Endodermal cell (in vitro differentiated cells): Measurements from ENCODE around the gene ZFYVE26. TPM values are rescaled to one million over a fixed set of nuclear protein-coding genes. Genes with fewer than 3 reads are reported as not detected.
"Not testable (repeated sequence)": the region's sequence is repeated elsewhere in the genome, so short reads cannot be mapped to it uniquely, and the experiment has no call there.

ENCODE experiments used
- DNase-seq: peaks from one replicate; pipeline ENCODE4 v3.0.0-alpha.2; 2017
- H3K27ac ChIP-seq: 2 replicates; pipeline ENCODE4 v1.5.1; 2013; ENCODE audit warnings: mild to moderate bottlenecking, low read depth, low read length, moderate library complexity
- H3K27me3 ChIP-seq: 2 replicates; pipeline ENCODE4 v1.6.1; 2013; ENCODE audit warnings: mild to moderate bottlenecking, low read length, moderate library complexity; ENCODE audit not compliant: insufficient read depth, control insufficient read depth, poor library complexity, severe bottlenecking
- H3K36me3 ChIP-seq: 2 replicates; pipeline ENCODE4 v1.7.0; 2013; ENCODE audit warnings: mild to moderate bottlenecking, low read length, moderate library complexity; ENCODE audit not compliant: control insufficient read depth, insufficient read depth
- H3K4me1 ChIP-seq: one replicate; pipeline ENCODE4 v1.7.0; 2013; ENCODE audit warnings: low read length; ENCODE audit not compliant: control insufficient read depth, insufficient read depth
- H3K4me3 ChIP-seq: 2 replicates; pipeline ENCODE4 v1.5.1; 2013; ENCODE audit warnings: mild to moderate bottlenecking, low read length, moderate library complexity
- H3K9ac ChIP-seq: 2 replicates; pipeline ENCODE4 v1.6.1; 2013; ENCODE audit warnings: mild to moderate bottlenecking, low read length, moderate library complexity; ENCODE audit not compliant: poor library complexity, severe bottlenecking; ENCODE audit errors: extremely low read depth
- H3K9me3 ChIP-seq: 2 replicates; pipeline ENCODE4 v1.6.1; 2013; ENCODE audit warnings: mild to moderate bottlenecking, low read length, moderate library complexity; ENCODE audit not compliant: control insufficient read depth
- H3K27ac Mint-ChIP-seq: 2 replicates; pipeline ENCODE4 v1.8.0; 2020; ENCODE audit warnings: mixed read lengths
- H3K27me3 Mint-ChIP-seq: 2 replicates; pipeline ENCODE4 v1.8.0; 2021; ENCODE audit warnings: mild to moderate bottlenecking, mixed read lengths; ENCODE audit not compliant: insufficient read depth
- H3K36me3 Mint-ChIP-seq: 2 replicates; pipeline ENCODE4 v1.8.0; 2020; ENCODE audit warnings: low read depth, mixed read lengths
- H3K4me1 Mint-ChIP-seq: 2 replicates; pipeline ENCODE4 v1.8.0; 2020; ENCODE audit warnings: mixed read lengths
- H3K4me3 Mint-ChIP-seq: 2 replicates; pipeline ENCODE4 v1.8.0; 2020; ENCODE audit warnings: mild to moderate bottlenecking, moderate library complexity, mixed read lengths
- H3K9me3 Mint-ChIP-seq: 2 replicates; pipeline ENCODE4 v1.8.0; 2020; ENCODE audit warnings: mild to moderate bottlenecking, mixed read lengths
- CTCF ChIP-seq: fragments of 200-600 bp; sonication (generic); conservative IDR thresholded peaks from 2 replicates; pipeline ENCODE4 v1.5.0; 2021; ENCODE audit warnings: antibody characterized with exemption, mild to moderate bottlenecking
- WGBS, 2 experiments: methylation state at CpG; one replicate each; pipeline versions ENCODE4 v1.1.5 to v1.1.7; 2013; ENCODE audit warnings: missing lambda C conversion rate in 2 of 2, mixed read lengths in 1 of 2; ENCODE audit not compliant: insufficient coverage in 1 of 2, insufficient read length in 1 of 2; 5-methylcytosine and 5-hydroxymethylcytosine counted together
- total RNA-seq, 2 donors: library from RNA; stranded (reverse); fragmentation: NEBNext Ultra II Directional in 1 of 2; extraction: Animal tissue kit (Norgen Biotek cat#: 25700) in 1 of 2; gene quantifications; 2 replicates in 1 of 2; 3 replicates in 1 of 2; pipeline ENCODE4 v1.2.1, GENCODE V29; 2021

Gene ZFYVE26
- total RNA-seq, 2 donors from 2014 or later = 27.4 to 29.4 TPM

GRCh38 chr14:67721875-67722274, 94.5 kb downstream of the ZFYVE26 start:
- no peak overlapping the region for H3K9ac ChIP-seq
- no peak for TF ChIP-seq CTCF
- DNase-seq = no peak
- H3K27ac Mint-ChIP-seq = no peak overlapping the region
- H3K9me3 ChIP-seq = peaks cover under 1% of the 10 kb centered on the region
- peaks cover 16% of the 10 kb centered on the region for H3K27me3 ChIP-seq
- WGBS, 2 experiments = 78 to 100% methylated on average over 1 to 5 of the region's 5 CpGs
- no peak overlapping the region for H3K4me3 Mint-ChIP-seq
- H3K36me3 ChIP-seq = no peaks in the 10 kb centered on the region
- no peaks in the 10 kb centered on the region for H3K36me3 Mint-ChIP-seq
- peaks cover 6% of the 10 kb centered on the region for H3K9me3 Mint-ChIP-seq
- H3K4me1 Mint-ChIP-seq = peaks cover 4% of the 10 kb centered on the region
- H3K27ac ChIP-seq = no peak overlapping the region
- no peak overlapping the region for H3K4me3 ChIP-seq
- no peaks in the 10 kb centered on the region for H3K4me1 ChIP-seq
- peaks cover 16% of the 10 kb centered on the region for H3K27me3 Mint-ChIP-seq

GRCh38 chr14:67719866-67720265, 96.5 kb downstream of the ZFYVE26 start:
- H3K9ac ChIP-seq = no peak overlapping the region
- no peak overlapping the region for H3K27ac ChIP-seq
- peaks cover 16% of the 10 kb centered on the region for H3K27me3 ChIP-seq
- 79% methylated on average over 2 of the region's 2 CpGs; no CpG with 5 or more reads in 1 of the 2 experiments for WGBS, 2 experiments
- no peak for DNase-seq
- H3K27me3 Mint-ChIP-seq = peaks cover 13% of the 10 kb centered on the region
- no peak overlapping the region for H3K4me3 ChIP-seq
- H3K4me3 Mint-ChIP-seq = no peak overlapping the region
- TF ChIP-seq CTCF = no peak
- H3K27ac Mint-ChIP-seq = no peak overlapping the region
- no peaks in the 10 kb centered on the region for H3K4me1 ChIP-seq
- no peaks in the 10 kb centered on the region for H3K36me3 Mint-ChIP-seq
- no peaks in the 10 kb centered on the region for H3K9me3 ChIP-seq
- H3K4me1 Mint-ChIP-seq = peaks cover 4% of the 10 kb centered on the region
- H3K9me3 Mint-ChIP-seq = no peaks in the 10 kb centered on the region
- H3K36me3 ChIP-seq = no peaks in the 10 kb centered on the region

GRCh38 chr14:67719385-67719784, 97.0 kb downstream of the ZFYVE26 start:
- not testable (repeated sequence) for H3K9ac ChIP-seq, H3K27ac ChIP-seq, H3K27ac Mint-ChIP-seq, H3K4me3 ChIP-seq, H3K36me3 Mint-ChIP-seq, DNase-seq, H3K4me1 ChIP-seq, H3K4me3 Mint-ChIP-seq, H3K4me1 Mint-ChIP-seq, H3K9me3 ChIP-seq, H3K36me3 ChIP-seq, H3K9me3 Mint-ChIP-seq
- peaks cover 11% of the 10 kb centered on the region for H3K27me3 Mint-ChIP-seq
- WGBS, 2 experiments = 83 to 86% methylated on average over 2 to 3 of the region's 3 CpGs
- peaks cover 16% of the 10 kb centered on the region for H3K27me3 ChIP-seq

GRCh38 chr14:67718265-67718664, 98.1 kb downstream of the ZFYVE26 start:
- Mint-ChIP-seq H3K4me1 (peaks cover 4% of the 10 kb centered on the region), H3K27me3 (peaks cover 6% of the 10 kb centered on the region)

More at GRCh38 chr14:67718265-67718664, 98.1 kb downstream of the ZFYVE26 start:
- TF ChIP-seq CTCF = no peak
- H3K9ac ChIP-seq = no peak overlapping the region
- H3K9me3 Mint-ChIP-seq = peaks cover 3% of the 10 kb centered on the region
- no peaks in the 10 kb centered on the region for H3K9me3 ChIP-seq
- no peak overlapping the region for H3K4me3 ChIP-seq
- no peaks in the 10 kb centered on the region for H3K36me3 Mint-ChIP-seq
- H3K4me3 Mint-ChIP-seq = no peak overlapping the region
- H3K27me3 ChIP-seq = peaks cover 16% of the 10 kb centered on the region
- no peak overlapping the region for H3K27ac ChIP-seq
- no peak for DNase-seq
- no peaks in the 10 kb centered on the region for H3K4me1 ChIP-seq
- no peaks in the 10 kb centered on the region for H3K36me3 ChIP-seq
- H3K27ac Mint-ChIP-seq = no peak overlapping the region
- 63 to 90% methylated on average over 1 to 2 of the region's 2 CpGs for WGBS, 2 experiments
